ENCODE measurements around the gene FCN3.

DNA sequence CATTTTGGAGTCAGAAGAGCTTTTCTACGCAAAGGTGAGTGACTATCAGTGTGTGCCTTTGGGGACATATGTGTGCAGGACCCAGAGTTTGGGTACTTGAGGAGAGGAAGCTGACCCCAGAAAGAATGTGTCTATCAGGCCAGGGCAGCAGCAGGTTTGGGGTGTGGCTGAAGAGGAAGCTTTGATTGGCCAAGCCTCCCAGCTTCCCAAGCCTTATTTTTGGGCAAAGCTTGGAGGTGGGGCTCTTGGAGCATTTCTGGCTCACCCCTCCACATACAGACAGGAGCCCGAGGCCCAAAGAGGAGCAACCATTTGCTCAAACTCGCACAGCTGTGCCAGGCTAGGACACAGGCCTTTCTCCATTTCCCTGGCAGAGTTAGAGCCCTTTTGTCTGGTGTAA is 22.5 kb upstream of the FCN3 start:
- TF ChIP-seq, protein P1, sequence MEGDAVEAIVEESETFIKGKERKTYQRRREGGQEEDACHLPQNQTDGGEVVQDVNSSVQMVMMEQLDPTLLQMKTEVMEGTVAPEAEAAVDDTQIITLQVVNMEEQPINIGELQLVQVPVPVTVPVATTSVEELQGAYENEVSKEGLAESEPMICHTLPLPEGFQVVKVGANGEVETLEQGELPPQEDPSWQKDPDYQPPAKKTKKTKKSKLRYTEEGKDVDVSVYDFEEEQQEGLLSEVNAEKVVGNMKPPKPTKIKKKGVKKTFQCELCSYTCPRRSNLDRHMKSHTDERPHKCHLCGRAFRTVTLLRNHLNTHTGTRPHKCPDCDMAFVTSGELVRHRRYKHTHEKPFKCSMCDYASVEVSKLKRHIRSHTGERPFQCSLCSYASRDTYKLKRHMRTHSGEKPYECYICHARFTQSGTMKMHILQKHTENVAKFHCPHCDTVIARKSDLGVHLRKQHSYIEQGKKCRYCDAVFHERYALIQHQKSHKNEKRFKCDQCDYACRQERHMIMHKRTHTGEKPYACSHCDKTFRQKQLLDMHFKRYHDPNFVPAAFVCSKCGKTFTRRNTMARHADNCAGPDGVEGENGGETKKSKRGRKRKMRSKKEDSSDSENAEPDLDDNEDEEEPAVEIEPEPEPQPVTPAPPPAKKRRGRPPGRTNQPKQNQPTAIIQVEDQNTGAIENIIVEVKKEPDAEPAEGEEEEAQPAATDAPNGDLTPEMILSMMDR (conservative IDR thresholded peaks at IDR 0.05; ENCODE audit: low read depth, low read length), result no peak
- no peak for TF ChIP-seq MAZ (IDR thresholded peaks at IDR 0.05; ENCODE audit: borderline replicate concordance, low read depth, low read length)
